K562 (cell line): ENCODE results near the gene LINGO3. TPM values are rescaled to one million over a fixed set of nuclear protein-coding genes. Genes with fewer than 3 reads are reported as not detected.
A peak's percentile ranks its signal among the peaks of the same experiment; 100 is the strongest.
"Not testable (repeated sequence)": the region's sequence is repeated elsewhere in the genome, so short reads cannot be mapped to it uniquely, and the experiment has no call there.

Experiments used
- ATAC-seq: fragments of 200-7000 bp; cut with Tn5 transposase; 3 replicates; pipeline ENCODE4 v1.9.1; 2020; ENCODE audit warnings: moderate library complexity
- BruUV-seq: library from RNA; stranded (reverse); fragments of 400-500 nt; replicated peaks from 2 replicates; lab custom pipeline; 2021; lab: Mats Ljungman, UMichigan
- CTCF ChIA-PET: fragments of 300-600 bp; formaldehyde crosslinking; extraction: SDS; loops from one replicate; lab custom pipeline; 2021; ENCODE audit warnings: low intra/inter-chr PET ratio; lab: Yijun Ruan, JAX
- POLR2A ChIA-PET: fragments of 300-600, 350-650 bp; sonication (Branson Sonifier 250); formaldehyde crosslinking; extraction: SDS; loops from one replicate; lab custom pipeline; 2021; ENCODE audit warnings: antibody characterized with exemption, inconsistent platforms; lab: Yijun Ruan, JAX
- DNase-seq, 4 experiments: peaks; one replicate each; pipeline versions ENCODE4 v3.0.0 to v3.0.0-alpha.2; 2011 to 2018; ENCODE audit warnings: low spot score in 3 of 4, mixed read lengths in 3 of 4; ENCODE audit errors: extremely low read depth in 1 of 4
- FAIRE-seq: peaks from 2 replicates; lab custom pipeline; 2011; peaks lifted over from hg19 to GRCh38; lab: Jason Lieb, UNC
- H2AFZ ChIP-seq: 2 replicates; pipeline ENCODE4 v1.6.0; 2011; ENCODE audit warnings: low read depth, low read length, control low read depth, inconsistent platforms
- H3K27ac ChIP-seq: fragments of 200-600 bp; 3 replicates; pipeline ENCODE4 v1.8.0; 2011; ENCODE audit warnings: low read depth, mild to moderate bottlenecking, control low read depth, inconsistent platforms, low read length, moderate library complexity, mixed read lengths; ENCODE audit errors: extremely low read depth
- H3K27me3 ChIP-seq, 2 experiments: fragments of 300-600 bp in 1 of 2; 2 replicates in 1 of 2; 3 replicates in 1 of 2; pipeline versions ENCODE4 v1.6.0 to v1.8.0; 2011; ENCODE audit warnings: inconsistent platforms in 2 of 2, low read length in 2 of 2, mild to moderate bottlenecking in 1 of 2, mixed read lengths in 1 of 2, moderate library complexity in 1 of 2; ENCODE audit not compliant: control insufficient read depth in 2 of 2, insufficient read depth in 2 of 2
- H3K36me3 ChIP-seq: fragments of 300-600 bp; 3 replicates; pipeline ENCODE4 v1.8.0; 2011; ENCODE audit warnings: mild to moderate bottlenecking, low read length, inconsistent platforms; ENCODE audit not compliant: control insufficient read depth, insufficient read depth
- H3K4me1 ChIP-seq, 2 experiments: fragments of 200-600 bp in 1 of 2; replicated peaks in 1 of 2; 2 replicates in 1 of 2; 3 replicates in 1 of 2; pipeline versions ENCODE4 v1.5.1 to v1.8.0; 2011; ENCODE audit warnings: inconsistent platforms in 2 of 2, low read length in 2 of 2, mild to moderate bottlenecking in 1 of 2, mixed read lengths in 1 of 2, moderate library complexity in 1 of 2; ENCODE audit not compliant: control insufficient read depth in 2 of 2, insufficient read depth in 2 of 2
- H3K4me2 ChIP-seq: 2 replicates; pipeline ENCODE4 v1.6.1; 2011; ENCODE audit warnings: low read length, control low read depth, inconsistent platforms, mixed read lengths; ENCODE audit not compliant: insufficient read depth
- H3K4me3 ChIP-seq: fragments of 200-600 bp; sonication (generic), shearing (Covaris generic); 2 replicates; pipeline ENCODE4 v1.5.1; 2016; ENCODE audit warnings: control low read depth, inconsistent platforms
- H3K79me2 ChIP-seq: fragments of 200-600 bp; 3 replicates; pipeline ENCODE4 v1.8.0; 2011; ENCODE audit warnings: low read length, inconsistent platforms; ENCODE audit not compliant: control insufficient read depth, insufficient read depth
- H3K9ac ChIP-seq, 2 experiments: 2 replicates each; pipeline versions ENCODE4 v1.6.0 to v1.6.1; 2011; ENCODE audit warnings: low read depth in 2 of 2, low read length in 2 of 2, control low read depth in 1 of 2, inconsistent platforms in 1 of 2, mild to moderate bottlenecking in 1 of 2, mixed read lengths in 1 of 2; ENCODE audit not compliant: insufficient read depth in 1 of 2
- H3K9me1 ChIP-seq: one replicate; pipeline ENCODE4 v1.6.0; 2011; ENCODE audit warnings: inconsistent platforms, mild to moderate bottlenecking, low read length, moderate library complexity; ENCODE audit not compliant: control insufficient read depth, insufficient read depth
- H3K9me3 ChIP-seq: replicated peaks from 2 replicates; pipeline ENCODE4 v1.5.1; 2011; ENCODE audit warnings: low read depth, low read length, inconsistent platforms; ENCODE audit not compliant: control insufficient read depth, insufficient read depth
- H4K20me1 ChIP-seq: replicated peaks from 2 replicates; pipeline ENCODE4 v1.6.1; 2011; ENCODE audit warnings: low read length, inconsistent platforms, mixed read lengths; ENCODE audit not compliant: control insufficient read depth, insufficient read depth
- ADNP ChIP-seq: fragments of 200-800 bp; sonication (Bioruptor generic); IDR thresholded peaks from 2 replicates; pipeline ENCODE4 v1.6.1; 2016; ENCODE audit warnings: missing genetic modification characterization, missing compliant biosample characterization
- AFF1 ChIP-seq, 2 experiments: fragments of 450-650 bp; IDR thresholded peaks; 2 replicates each; pipeline ENCODE4 v1.6.1; 2018; ENCODE audit warnings: mild to moderate bottlenecking in 2 of 2, low read depth in 1 of 2; ENCODE audit not compliant: partially characterized antibody in 2 of 2
- ARID4B ChIP-seq: sonication (generic); formaldehyde crosslinking; IDR thresholded peaks from 2 replicates; pipeline ENCODE4 v1.8.0; 2022; ENCODE audit warnings: mild to moderate bottlenecking, missing genetic modification reagents
- BCOR ChIP-seq: fragments of 450-650 bp; IDR thresholded peaks from 2 replicates; pipeline ENCODE4 v1.6.1; 2016
- BRD9 ChIP-seq: fragments of 450-650 bp; IDR thresholded peaks from 2 replicates; pipeline ENCODE4 v1.6.1; 2018; ENCODE audit warnings: low read depth; ENCODE audit not compliant: partially characterized antibody
- CBX1 ChIP-seq: sonication (generic); IDR thresholded peaks from 2 replicates; pipeline ENCODE4 v1.6.1; 2016; ENCODE audit warnings: antibody characterized with exemption, low read depth, mild to moderate bottlenecking
- EGR1 ChIP-seq: fragments of 450-650 bp; conservative IDR thresholded peaks from 2 replicates; pipeline ENCODE4 v1.6.1; 2017; ENCODE audit warnings: mild to moderate bottlenecking
- KDM1A ChIP-seq, 2 experiments: fragments of 450-650 bp; IDR thresholded peaks; 2 replicates each; pipeline ENCODE4 v1.6.1; 2016; ENCODE audit warnings: mild to moderate bottlenecking in 2 of 2
- PTBP1 ChIP-seq: fragments of 200-400 bp; formaldehyde crosslinking; IDR thresholded peaks from 2 replicates; pipeline ENCODE4 v1.6.1; 2017; ENCODE audit warnings: low read depth, low read length
- SMARCA5 ChIP-seq: fragments of 450-650 bp; IDR thresholded peaks from 2 replicates; pipeline ENCODE4 v1.6.1; 2016
- SPI1 ChIP-seq: IDR thresholded peaks from 2 replicates; pipeline ENCODE4 v1.6.1; 2011; ENCODE audit warnings: low read depth, low read length, control low read depth, borderline replicate concordance
- TEAD1 ChIP-seq, 2 experiments: fragments of 450-650 bp in 1 of 2; sonication (generic) in 1 of 2; formaldehyde crosslinking; IDR thresholded peaks; 2 replicates each; pipeline versions ENCODE4 v1.4.0 to v1.8.0; 2020 to 2022; ENCODE audit warnings: mild to moderate bottlenecking in 2 of 2, missing genetic modification reagents in 1 of 2
- ZFP36 ChIP-seq: fragments of 150-350 bp; IDR thresholded peaks from 2 replicates; pipeline ENCODE4 v1.6.1; 2018; ENCODE audit warnings: low read length, low read depth; ENCODE audit not compliant: partially characterized antibody
- WGBS: fragments of 100-300 bp; shearing (Covaris generic); methylation state at CpG from one replicate; pipeline ENCODE4 v1.1.6; 2016; ENCODE audit warnings: low coverage, mixed read lengths; ENCODE audit not compliant: insufficient coverage; ENCODE audit errors: missing lambda C conversion rate; 5-methylcytosine and 5-hydroxymethylcytosine counted together
- in situ Hi-C: fragments of 300-500 bp; cut with MboI; formaldehyde crosslinking; loops from 4 replicates; pipeline ENCODE4 v1.15.0; 2018; ENCODE audit warnings: inconsistent platforms, mixed read lengths
- intact Hi-C: fragments of 100-400 bp; cut with micrococcal nuclease; formaldehyde crosslinking; loops from 2 replicates; pipeline ENCODE4 v1.14.2; 2022
- polyA plus RNA-seq, 8 experiments: library from polyadenylated mRNA; depleted of rRNA in 4 of 8; stranded (reverse) in 5 of 8; unstranded in 3 of 8; fragments of >200 nt; fragmentation: Nextera tagmentation in 2 of 8; fragmentation: Illumina TruSeq in 1 of 8; extraction: Ambion mirVana in 2 of 8; extraction: Trizol in 1 of 8; gene quantifications; 2 replicates each; pipeline versions ENCODE4 v1.2.1 to v1.2.3, GENCODE V29; 2011 to 2014; ENCODE audit warnings: inconsistent platforms in 1 of 8, missing spikeins in 1 of 8
- total RNA-seq, 7 experiments: library from RNA; depleted of rRNA in 6 of 7; stranded (reverse); fragments of >200 nt in 6 of 7; fragmentation: Illumina TruSeq in 2 of 7; extraction: Trizol in 2 of 7; gene quantifications; 2 replicates each; pipeline versions ENCODE4 v1.2.1 to v1.2.3, GENCODE V29; 2011 to 2021; ENCODE audit warnings: low replicate concordance in 1 of 7

LINGO3 gene
- total and polyA plus RNA-seq, 9 of the 15 experiments (the other 6 are each of a cell fraction or from before 2014, with no cell fraction given), result 0.03 to 0.05 (median 0.03) TPM; not detected in 6

GRCh38 chr19:2281265-2282061 is 26.5 kb downstream of the LINGO3 start:
- H3K79me2 ChIP-seq, DNase-seq, FAIRE-seq, H3K36me3 ChIP-seq, H3K9me3 ChIP-seq, H4K20me1 ChIP-seq, BruUV-seq, intact Hi-C loops, CTCF ChIA-PET, H3K27me3 ChIP-seq, H3K9me1 ChIP-seq: not testable (repeated sequence)
- in situ Hi-C loops, result loop anchor here (5.0 kb wide), 1 partner anchor 106 kb away; no protein-coding TSS in a partner anchor
- POLR2A ChIA-PET, result interaction anchor here (1.1 to 1.4 kb wide), 4 partner anchors 8 to 42 kb away, joined by 3 to 8 read pairs (median 4); no protein-coding TSS in a partner anchor
- peak overlapping the region; percentile 35 for H3K4me2 ChIP-seq
- peak overlapping the region; percentile 11; the same call in 1 of the 2 replicates for H3K4me3 ChIP-seq
- H2AFZ ChIP-seq, result peak overlapping the region; percentile 49
- peak overlapping the region; percentile 10; the same call in 1 of the 3 replicates for H3K27ac ChIP-seq
- ATAC-seq, result peak; percentile 36
- H3K9ac ChIP-seq, result peak overlapping the region in 1 of 2 experiments; percentile 90; a peak in 3 of 4 replicates
- 19% methylated on average over 9 of the region's 16 CpGs for WGBS
- peaks cover 0 to 30% of the 10 kb centered on the region in 2 experiments; a peak in 3 of 5 replicates for H3K4me1 ChIP-seq
- peak in 1 of 2 experiments; percentile 10; a peak in 1 of 4 replicates for TF ChIP-seq TEAD1 (CRISPR knock-in tag; IDR thresholded peaks at IDR 0.05)
- peak in 1 of 2 experiments; percentile 74 for TF ChIP-seq AFF1 (IDR thresholded peaks at IDR 0.05; ENCODE audit: low read depth in 1 of 2, partially characterized antibody in 2 of 2)
- TF ChIP-seq ZFP36, result peak; percentile 78
- TF ChIP-seq KDM1A (IDR thresholded peaks at IDR 0.05), result peak in 1 of 2 experiments; percentile 67; a peak in 2 of 4 replicates
- TF ChIP-seq BCOR, result peak; percentile 83
- peak; percentile 92 for TF ChIP-seq ADNP
- TF ChIP-seq CBX1, result 0 out of 2 replicates have a peak, but pooled peaks have one; percentile 19
- peak; percentile 99 for TF ChIP-seq SMARCA5
- TF ChIP-seq BRD9, result peak; percentile 100
- TF ChIP-seq EGR1, result peak; percentile 29
- peak; percentile 17; the same call in 1 of the 2 replicates for TF ChIP-seq ARID4B (CRISPR knock-in tag)
- TF ChIP-seq PTBP1, result peak; percentile 70; the same call in 1 of the 2 replicates
- TF ChIP-seq SPI1, result peak; percentile 45; the same call in 1 of the 2 replicates
